CD4-positive, alpha-beta T cell treated with Interleukin-6 at 100 ng/mL for 8 hours (primary cell): ENCODE measurements around the gene SUSD1.
A peak's percentile ranks its signal among the peaks of the same experiment; 100 is the strongest.

Experiments
- DNase-seq: peaks from one replicate; pipeline ENCODE4 v3.0.0-alpha.2; 2020; ENCODE audit warnings: mixed read lengths, low spot score

Gene SUSD1

GRCh38 chr9:112065806-112066606 is 109.1 kb downstream of the SUSD1 start:
- DNase-seq, result no peak

GRCh38 chr9:112064871-112065270 is 110.2 kb downstream of the SUSD1 start:
- no peak for DNase-seq

- no peak for DNase-seq
These were observed 111.5 kb downstream of the SUSD1 start for GRCh38 chr9:112063586-112063985.

- DNase-seq, result no peak
These were observed 111.9 kb downstream of the SUSD1 start for GRCh38 chr9:112063151-112063550.

GRCh38 chr9:112061152-112061740 is 113.9 kb downstream of the SUSD1 start:
- peak; percentile 25 for DNase-seq

GRCh38 chr9:112059966-112060320 is 115.2 kb downstream of the SUSD1 start:
- no peak for DNase-seq

- no peak for DNase-seq
These were observed 115.7 kb downstream of the SUSD1 start for GRCh38 chr9:112059145-112059965.

GRCh38 chr9:112056996-112057395 is 118.1 kb downstream of the SUSD1 start:
- no peak for DNase-seq

- no peak for DNase-seq
These were observed 120.2 kb downstream of the SUSD1 start for GRCh38 chr9:112054916-112055315.

- DNase-seq, result no peak
These were observed 123.3 kb downstream of the SUSD1 start for GRCh38 chr9:112051812-112052211.

GRCh38 chr9:112050544-112051475 is 124.3 kb downstream of the SUSD1 start:
- DNase-seq, result no peak

GRCh38 chr9:112049811-112050516 is 125.1 kb downstream of the SUSD1 start:
- no peak for DNase-seq

GRCh38 chr9:112048924-112049691 is 126.0 kb downstream of the SUSD1 start:
- DNase-seq, result no peak

- DNase-seq, result no peak
These were observed 127.5 kb downstream of the SUSD1 start for GRCh38 chr9:112047538-112048066.

GRCh38 chr9:112046181-112046580 is 128.9 kb downstream of the SUSD1 start:
- DNase-seq, result no peak

GRCh38 chr9:112044881-112045280 is 130.2 kb downstream of the SUSD1 start:
- no peak for DNase-seq

GRCh38 chr9:112044186-112044585 is 130.9 kb downstream of the SUSD1 start:
- DNase-seq, result no peak

GRCh38 chr9:112043423-112043822 is 131.7 kb downstream of the SUSD1 start:
- no peak for DNase-seq

- no peak for DNase-seq
These were observed 132.3 kb downstream of the SUSD1 start for GRCh38 chr9:112042769-112043168.

- no peak for DNase-seq
These were observed 132.9 kb downstream of the SUSD1 start for GRCh38 chr9:112042244-112042638.
